DOHH2 (cell line): ENCODE measurements around the gene SEPTIN10.

Source experiments
- H3F3A ChIP-seq: fragments of 200-600 bp; sonication (generic), shearing (Covaris generic); 2 replicates; pipeline ENCODE4 v1.6.0; 2016; ENCODE audit warnings: antibody characterized with exemption, mild to moderate bottlenecking; ENCODE audit not compliant: control insufficient read depth, insufficient read depth
- H3K27ac ChIP-seq: fragments of 200-600 bp; sonication (generic); 2 replicates; pipeline ENCODE4 v1.5.1; 2014; ENCODE audit warnings: low read depth, mild to moderate bottlenecking, low read length, moderate library complexity
- H3K27me3 ChIP-seq: fragments of 200-600 bp; sonication (generic); 2 replicates; pipeline ENCODE4 v1.6.1; 2014; ENCODE audit warnings: mild to moderate bottlenecking, low read length, mixed read lengths; ENCODE audit not compliant: control insufficient read depth
- H3K36me3 ChIP-seq: fragments of 200-600 bp; sonication (generic); 2 replicates; pipeline ENCODE4 v1.6.1; 2014; ENCODE audit warnings: mild to moderate bottlenecking, low read length, moderate library complexity, mixed read lengths; ENCODE audit not compliant: control insufficient read depth
- H3K4me1 ChIP-seq: fragments of 200-600 bp; sonication (generic); 2 replicates; pipeline ENCODE4 v1.6.1; 2014; ENCODE audit warnings: mild to moderate bottlenecking, low read length, mixed read lengths; ENCODE audit not compliant: control insufficient read depth
- H3K4me2 ChIP-seq: fragments of 200-600 bp; sonication (generic); 2 replicates; pipeline ENCODE4 v1.6.0; 2014; ENCODE audit warnings: mild to moderate bottlenecking, low read length, moderate library complexity
- H3K4me3 ChIP-seq: fragments of 200-600 bp; sonication (generic); 2 replicates; pipeline ENCODE4 v1.5.1; 2014; ENCODE audit warnings: mild to moderate bottlenecking, low read length, mixed read lengths
- H3K79me2 ChIP-seq: fragments of 200-600 bp; sonication (generic); 2 replicates; pipeline ENCODE4 v1.6.1; 2014; ENCODE audit warnings: mild to moderate bottlenecking, low read length, mixed read lengths; ENCODE audit not compliant: control insufficient read depth
- H3K9me2 ChIP-seq: fragments of 200-600 bp; sonication (generic); replicated peaks from 2 replicates; pipeline ENCODE4 v1.6.1; 2014; ENCODE audit warnings: mild to moderate bottlenecking, low read length, mixed read lengths; ENCODE audit not compliant: control insufficient read depth
- H3K9me3 ChIP-seq: fragments of 200-600 bp; sonication (generic); 2 replicates; pipeline ENCODE4 v1.6.1; 2014; ENCODE audit warnings: antibody characterized with exemption, low read length, mixed read lengths; ENCODE audit not compliant: control insufficient read depth, insufficient read depth
- H4K20me1 ChIP-seq: fragments of 200-600 bp; sonication (generic); 2 replicates; pipeline ENCODE4 v1.6.0; 2014; ENCODE audit warnings: low read depth, mild to moderate bottlenecking, antibody characterized with exemption, low read length, moderate library complexity; ENCODE audit not compliant: control insufficient read depth, insufficient read depth
- CTCF ChIP-seq: fragments of 200-600 bp; sonication (generic); IDR thresholded peaks from one replicate; pipeline ENCODE4 v1.5.1; 2014; ENCODE audit warnings: antibody characterized with exemption, mild to moderate bottlenecking, low read depth, low read length; ENCODE audit not compliant: poor library complexity, severe bottlenecking
- EZH2phosphoT487 ChIP-seq: fragments of 200-600 bp; sonication (generic); IDR thresholded peaks from 2 replicates; pipeline ENCODE4 v1.6.1; 2017; ENCODE audit warnings: borderline replicate concordance, mild to moderate bottlenecking, antibody characterized with exemption, low read length, moderate library complexity, mixed read lengths

Gene SEPTIN10

GRCh38 chr2:109507217-109507616, 106.5 kb downstream of the SEPTIN10 start:
- no peaks in the 10 kb centered on the region for H3K4me1 ChIP-seq
- no peak overlapping the region for H3K27ac ChIP-seq
- no peaks in the 10 kb centered on the region for H3K79me2 ChIP-seq
- H3K9me2 ChIP-seq: no peaks in the 10 kb centered on the region
- H4K20me1 ChIP-seq: no peaks in the 10 kb centered on the region
- H3K4me2 ChIP-seq: no peak overlapping the region
- H3K9me3 ChIP-seq: no peaks in the 10 kb centered on the region
- no peak for TF ChIP-seq CTCF
- TF ChIP-seq EZH2phosphoT487: no peak
- no peaks in the 10 kb centered on the region for H3K36me3 ChIP-seq
- no peak overlapping the region for H3K4me3 ChIP-seq
- no peaks in the 10 kb centered on the region for H3K27me3 ChIP-seq
- H3F3A ChIP-seq: no peaks in the 10 kb centered on the region

- no peaks in the 10 kb centered on the region for H3K9me3 ChIP-seq
- H3K4me1 ChIP-seq: no peaks in the 10 kb centered on the region
- H4K20me1 ChIP-seq: no peaks in the 10 kb centered on the region
- H3K4me3 ChIP-seq: no peak overlapping the region
- H3K27me3 ChIP-seq: no peaks in the 10 kb centered on the region
- no peaks in the 10 kb centered on the region for H3K9me2 ChIP-seq
- H3K79me2 ChIP-seq: no peaks in the 10 kb centered on the region
- TF ChIP-seq EZH2phosphoT487: no peak
- TF ChIP-seq CTCF: no peak
- no peak overlapping the region for H3K27ac ChIP-seq
- H3K36me3 ChIP-seq: no peaks in the 10 kb centered on the region
- no peaks in the 10 kb centered on the region for H3F3A ChIP-seq
- no peak overlapping the region for H3K4me2 ChIP-seq
These were observed 110.6 kb downstream of the SEPTIN10 start for GRCh38 chr2:109503191-109503590.

GRCh38 chr2:109501461-109501860, 112.3 kb downstream of the SEPTIN10 start:
- Histone ChIP-seq H3F3A (no peaks in the 10 kb centered on the region), H3K79me2 (no peaks in the 10 kb centered on the region), H3K4me1 (no peaks in the 10 kb centered on the region), H3K4me2 (no peak overlapping the region), H3K27ac (no peak overlapping the region), H3K36me3 (no peaks in the 10 kb centered on the region), H3K27me3 (no peaks in the 10 kb centered on the region), H4K20me1 (no peaks in the 10 kb centered on the region), H3K9me2 (no peaks in the 10 kb centered on the region), H3K9me3 (no peaks in the 10 kb centered on the region), H3K4me3 (no peak overlapping the region)
- TF ChIP-seq CTCF (no peak), EZH2phosphoT487 (no peak)

- no peaks in the 10 kb centered on the region for H3K27me3 ChIP-seq
- H3K9me3 ChIP-seq: no peaks in the 10 kb centered on the region
- H4K20me1 ChIP-seq: no peaks in the 10 kb centered on the region
- no peak overlapping the region for H3K27ac ChIP-seq
- H3K4me2 ChIP-seq: no peak overlapping the region
- H3K79me2 ChIP-seq: no peaks in the 10 kb centered on the region
- H3K9me2 ChIP-seq: no peaks in the 10 kb centered on the region
- H3K4me3 ChIP-seq: no peak overlapping the region
- no peaks in the 10 kb centered on the region for H3K36me3 ChIP-seq
- H3K4me1 ChIP-seq: no peaks in the 10 kb centered on the region
- no peak for TF ChIP-seq EZH2phosphoT487
- no peak for TF ChIP-seq CTCF
- no peaks in the 10 kb centered on the region for H3F3A ChIP-seq
These were observed 112.9 kb downstream of the SEPTIN10 start for GRCh38 chr2:109500910-109501309.
